NCI-H2107 treated with DMSO at 0.1 percent for 48 hours (cell line): ENCODE results near the gene PCNX2.

Experiments used
- DNase-seq: peaks from one replicate; lab custom pipeline; 2025; ENCODE audit not compliant: unreplicated experiment; lab: John Stamatoyannopoulos, UW

Gene PCNX2

GRCh38 chr1:233065685-233066084 is 229.8 kb downstream of the PCNX2 start:
- DNase-seq = no peak

DNA sequence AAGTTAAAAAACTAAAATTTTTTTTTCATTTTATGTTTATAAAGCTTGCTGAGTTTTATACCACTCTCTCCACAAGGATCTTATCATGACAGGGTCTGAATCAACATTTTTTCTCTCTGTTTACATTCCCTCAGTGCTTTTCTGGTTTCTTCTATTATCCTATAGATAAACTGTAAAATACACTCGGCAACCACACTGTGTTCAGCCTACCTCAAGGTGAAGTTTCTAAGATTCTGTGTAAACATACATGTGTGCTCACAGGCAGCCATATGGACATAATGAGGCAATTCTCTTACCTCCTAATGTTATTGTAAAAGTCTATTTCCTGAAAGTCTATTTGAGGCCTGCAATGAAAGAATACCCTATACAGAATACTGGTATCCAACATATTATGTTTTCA is 230.5 kb downstream of the PCNX2 start:
- DNase-seq = no peak

DNA sequence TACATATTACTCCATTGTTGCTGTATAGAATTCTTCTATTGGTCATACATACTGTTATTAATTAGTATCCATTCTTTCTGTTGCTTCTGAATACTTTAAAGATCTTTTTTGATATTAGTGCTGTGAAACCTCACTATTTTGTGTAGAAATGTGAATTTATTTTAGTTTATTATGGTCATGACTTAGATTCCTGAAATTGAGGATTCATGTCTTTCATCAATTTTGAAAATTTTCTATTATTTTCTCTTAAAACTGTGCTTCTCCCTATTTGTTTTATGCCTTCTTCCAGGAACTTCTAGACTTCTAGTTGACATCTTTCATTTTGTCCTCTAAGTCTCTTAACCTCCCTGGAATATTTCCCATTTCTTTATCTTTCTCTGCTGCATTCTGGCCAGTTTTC is 232.1 kb downstream of the PCNX2 start:
- DNase-seq = no peak

GRCh38 chr1:233061265-233061664 is 234.3 kb downstream of the PCNX2 start:
- no peak for DNase-seq

DNA sequence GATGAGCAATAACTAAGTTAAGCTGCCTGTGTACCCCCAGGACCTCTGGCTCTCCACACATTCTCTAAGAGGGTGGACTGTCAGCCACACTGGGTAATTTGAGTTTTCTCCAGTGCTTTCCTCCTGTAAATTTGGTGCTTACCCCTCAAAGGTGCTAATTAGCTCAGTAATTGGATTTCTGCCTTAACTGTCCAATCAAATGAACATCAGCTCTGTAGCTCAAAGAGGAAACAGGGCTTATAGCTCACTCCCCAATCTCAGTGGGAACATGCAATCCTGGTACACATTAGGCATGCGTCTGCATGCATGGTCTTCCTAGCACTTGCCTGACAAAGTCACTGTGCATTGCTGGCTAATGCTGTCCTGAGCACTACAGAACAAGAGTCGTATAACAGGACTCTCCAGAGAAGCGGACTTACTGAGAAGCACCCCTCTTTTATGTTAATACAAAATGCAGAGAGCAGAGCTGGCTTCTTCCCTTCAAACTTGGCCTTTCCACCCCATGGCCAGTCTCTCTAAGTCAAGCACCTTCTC is 235.0 kb downstream of the PCNX2 start:
- DNase-seq = no peak

GRCh38 chr1:233057836-233058235 is 237.7 kb downstream of the PCNX2 start:
- no peak for DNase-seq

- no peak for DNase-seq
Observed at GRCh38 chr1:233055879-233056641, 239.5 kb downstream of the PCNX2 start.

GRCh38 chr1:233045588-233045987 is 249.9 kb downstream of the PCNX2 start:
- DNase-seq = no peak

GRCh38 chr1:233042834-233043233 is 252.7 kb downstream of the PCNX2 start:
- DNase-seq = no peak

GRCh38 chr1:233040494-233040893 is 255.0 kb downstream of the PCNX2 start:
- DNase-seq = no peak

GRCh38 chr1:233038581-233038980 is 256.9 kb downstream of the PCNX2 start:
- no peak for DNase-seq

DNA sequence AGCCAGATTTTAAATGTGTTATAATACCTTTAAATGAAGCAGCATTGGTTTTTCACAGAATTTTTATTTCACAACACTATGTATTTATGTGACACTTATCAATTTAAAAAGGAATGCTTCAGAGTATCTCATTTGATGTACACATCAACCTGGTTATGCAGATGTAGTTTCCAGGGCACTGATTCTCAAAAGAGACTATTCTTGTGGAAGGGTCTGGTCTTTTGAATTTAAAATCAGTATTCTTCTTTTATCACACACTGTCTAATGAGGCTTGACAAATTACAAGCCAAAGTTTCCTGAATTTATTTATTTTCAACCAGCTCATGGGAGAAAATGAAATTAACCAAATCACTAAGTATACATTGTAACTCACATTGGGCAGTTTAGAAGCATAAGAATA is 257.7 kb downstream of the PCNX2 start:
- DNase-seq = no peak

GRCh38 chr1:233034836-233035235 is 260.7 kb downstream of the PCNX2 start:
- no peak for DNase-seq

DNA sequence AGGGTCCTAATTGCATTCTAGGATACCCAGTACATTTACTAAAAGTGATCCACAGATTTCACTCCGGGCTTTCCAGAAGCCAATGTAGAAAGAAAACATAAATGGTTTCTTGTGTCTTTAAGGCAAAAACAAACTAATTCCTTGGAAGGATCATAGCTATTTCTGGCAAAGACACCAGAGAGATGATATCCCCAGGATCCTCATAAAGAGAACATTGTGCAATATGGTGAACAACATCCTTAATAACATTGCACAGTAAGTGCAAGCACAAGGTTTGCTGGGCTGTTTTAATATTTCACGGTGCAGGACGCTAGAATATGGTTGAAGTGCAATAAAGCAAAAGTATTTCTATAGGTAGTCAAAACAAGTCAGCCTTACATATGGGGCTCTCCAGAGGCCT is 262.2 kb downstream of the PCNX2 start:
- DNase-seq = no peak

GRCh38 chr1:233032916-233033315 is 262.6 kb downstream of the PCNX2 start:
- DNase-seq = no peak

DNA sequence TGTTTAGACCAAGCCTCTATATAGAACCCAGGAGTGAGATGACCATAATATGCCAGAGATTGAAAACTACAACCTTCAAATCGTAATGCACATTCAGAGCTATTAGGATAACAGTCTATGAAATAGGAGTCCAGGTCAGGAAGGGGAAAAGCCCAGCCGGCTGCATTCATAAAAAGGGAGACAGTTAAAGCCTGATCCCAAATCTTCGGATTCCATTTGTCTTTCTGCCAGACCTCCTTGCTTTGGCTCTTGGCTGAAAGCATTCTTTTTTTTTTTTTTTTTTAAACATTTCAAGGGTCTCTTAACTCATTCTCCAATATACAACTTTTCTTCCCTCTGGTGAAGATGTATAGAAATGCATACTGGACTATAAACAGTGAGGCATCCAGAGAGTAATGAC is 264.0 kb downstream of the PCNX2 start:
- DNase-seq = no peak

DNA sequence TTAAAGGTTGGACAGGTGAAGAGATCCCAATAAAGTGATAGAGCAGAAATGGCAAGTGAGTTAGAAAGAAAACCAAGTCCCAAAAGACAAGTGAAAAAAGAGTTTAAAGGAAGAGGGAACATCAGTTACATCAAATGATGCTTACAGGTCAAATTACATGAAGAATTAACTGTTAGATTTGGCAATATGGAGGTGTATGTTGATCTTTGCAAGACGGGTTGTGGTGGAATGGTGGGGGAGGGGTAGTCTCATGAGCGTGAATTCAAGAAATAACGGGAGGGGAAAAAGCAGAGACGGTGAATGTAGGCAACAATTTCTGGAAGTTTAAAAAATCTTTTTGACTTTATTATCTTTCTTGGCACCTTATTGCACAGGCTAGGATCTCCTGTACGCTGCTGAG is 268.5 kb downstream of the PCNX2 start:
- no peak for DNase-seq

DNA sequence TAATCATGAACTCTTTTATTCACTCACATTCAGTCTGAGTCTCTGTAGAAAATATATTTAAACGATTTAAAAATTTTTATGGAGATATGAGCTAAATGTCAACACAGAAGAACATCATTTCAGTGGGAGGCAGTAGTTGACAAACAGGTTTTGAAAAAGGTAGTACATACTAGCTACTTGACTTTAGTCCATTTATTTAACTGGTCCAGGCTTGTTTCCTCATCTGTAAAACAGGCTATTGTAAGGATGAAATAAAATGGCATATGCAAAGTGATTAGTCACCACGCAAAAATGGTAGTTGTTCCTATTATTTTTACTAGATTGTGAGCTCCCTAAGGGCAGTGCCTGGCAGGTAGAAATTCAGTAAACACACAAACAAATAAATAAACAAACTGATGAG is 270.0 kb downstream of the PCNX2 start:
- no peak for DNase-seq

GRCh38 chr1:233025157-233025556 is 270.4 kb downstream of the PCNX2 start:
- DNase-seq = no peak

DNA sequence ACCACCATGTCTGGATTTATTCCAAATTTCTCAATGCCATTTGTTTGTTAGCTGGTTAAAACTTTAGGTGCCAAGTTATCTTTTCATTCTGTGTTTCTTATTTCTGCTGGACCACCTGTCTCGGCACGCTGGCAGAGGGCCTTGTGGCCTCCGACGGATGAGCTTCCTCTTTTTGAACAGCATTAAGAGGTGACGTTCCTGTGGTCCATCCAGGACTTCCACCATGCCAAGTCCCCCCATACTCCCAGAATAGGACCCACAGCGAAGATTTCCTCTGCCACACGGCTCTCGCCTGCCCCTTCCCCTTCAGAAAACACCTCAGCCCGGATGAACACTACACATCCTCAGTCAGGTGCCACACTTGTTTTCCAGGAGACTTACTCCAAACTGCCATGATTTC is 271.3 kb downstream of the PCNX2 start:
- DNase-seq = no peak

- no peak for DNase-seq
Observed at GRCh38 chr1:233022246-233022645, 273.3 kb downstream of the PCNX2 start.

DNA sequence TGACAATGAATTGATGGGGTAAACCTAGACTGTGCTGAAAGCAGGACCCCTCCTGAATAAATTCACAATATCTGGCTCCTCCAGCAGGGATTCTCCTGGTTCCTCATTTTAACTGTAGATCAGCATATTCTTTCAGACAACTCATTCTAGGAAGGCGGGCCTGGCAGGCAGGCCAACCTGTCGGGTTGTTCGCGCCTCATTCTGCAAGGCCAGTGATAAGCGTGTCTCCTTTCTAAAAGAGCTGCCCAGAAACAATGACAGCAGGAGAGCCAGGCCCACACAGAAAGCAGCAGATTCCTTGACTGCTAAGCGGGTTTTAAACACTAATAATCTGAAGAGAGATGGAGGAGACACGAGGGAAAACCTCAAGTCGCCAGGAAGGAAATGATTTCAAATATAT is 275.1 kb downstream of the PCNX2 start:
- no peak for DNase-seq

DNA sequence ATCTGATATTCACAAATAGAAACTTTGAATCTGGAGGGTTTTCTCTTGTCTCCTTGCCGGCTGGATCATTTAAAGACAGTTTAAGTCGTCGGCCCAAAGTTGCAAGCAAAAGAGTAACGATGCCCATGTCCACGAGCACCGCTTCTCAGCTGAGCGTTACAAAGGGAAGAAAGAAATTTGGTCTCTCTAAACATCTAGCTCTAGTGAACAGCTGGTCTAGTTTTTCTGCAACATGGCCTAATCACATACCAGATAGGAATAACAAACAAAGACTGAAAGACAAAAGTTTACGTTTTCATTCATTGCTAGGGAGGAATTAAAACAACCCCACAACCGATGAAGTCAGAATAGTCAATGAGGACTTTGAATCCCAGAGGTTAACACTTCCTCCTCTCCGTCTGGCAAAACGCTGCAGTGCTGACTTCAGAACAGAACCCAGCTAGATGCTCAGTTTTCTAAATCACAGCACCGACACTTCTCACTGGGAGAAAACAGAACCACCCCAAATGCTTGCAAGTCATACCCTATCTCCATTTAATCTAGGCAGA is 275.7 kb downstream of the PCNX2 start:
- DNase-seq = no peak
